ENCODE measurements around the gene MEIS3.
"Not testable (repeated sequence)": the region's sequence is repeated elsewhere in the genome, so short reads cannot be mapped to it uniquely, and the experiment has no call there.

MEIS3 gene

GRCh38 chr19:47386582-47386981, 32.7 kb downstream of the MEIS3 start:
- DNase-seq (ENCODE audit: low read depth, low spot score), result not testable (repeated sequence)

- DNase-seq (ENCODE audit: low read depth, low spot score), result not testable (repeated sequence)
Observed at GRCh38 chr19:47384533-47384932, 34.8 kb downstream of the MEIS3 start.

DNA sequence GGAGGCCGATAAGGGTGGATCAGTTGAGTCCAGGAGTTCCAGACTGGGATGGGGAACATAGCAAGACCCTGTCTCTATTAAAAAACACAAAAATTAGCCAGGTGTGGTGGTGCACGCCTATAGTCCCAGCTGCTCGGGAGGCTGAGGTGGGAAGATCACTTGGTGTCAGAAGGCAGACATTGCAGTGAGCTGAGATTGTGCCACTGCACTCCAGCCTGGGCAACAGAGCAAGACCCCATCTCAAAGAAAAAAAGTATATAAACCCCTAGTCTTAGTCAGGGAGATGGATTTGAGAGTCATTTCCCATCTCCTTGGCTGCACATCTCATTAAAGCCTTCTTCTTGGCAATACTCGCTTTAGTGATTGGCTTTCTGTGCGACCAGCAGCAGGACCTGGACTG, 35.4 kb downstream of the MEIS3 start:
- DNase-seq (ENCODE audit: low read depth, low spot score), result not testable (repeated sequence)

GRCh38 chr19:47381653-47382279, 37.6 kb downstream of the MEIS3 start:
- DNase-seq (ENCODE audit: low read depth, low spot score), result no peak

- DNase-seq (ENCODE audit: low read depth, low spot score), result no peak
Observed at GRCh38 chr19:47381121-47381520, 38.2 kb downstream of the MEIS3 start.

DNA sequence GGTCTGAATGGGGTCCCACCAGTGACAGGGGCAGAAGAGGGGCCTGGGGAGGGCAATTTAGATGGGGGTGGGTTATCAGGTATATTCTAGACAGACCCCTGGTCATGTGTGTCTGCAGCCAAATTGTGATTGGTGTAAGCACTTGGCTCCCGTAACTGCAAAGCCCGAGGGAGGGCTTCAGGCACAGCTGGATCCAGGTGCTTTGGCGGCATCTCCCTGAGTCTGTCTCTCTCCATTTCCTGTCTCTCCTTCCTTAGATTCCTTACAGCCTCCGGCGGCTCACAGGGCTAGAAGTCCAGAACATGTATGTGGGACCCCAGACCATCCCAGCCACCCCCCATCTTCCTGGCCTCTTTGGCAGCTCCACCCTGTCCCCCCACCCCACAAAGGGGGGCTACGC, 38.8 kb downstream of the MEIS3 start:
- DNase-seq (ENCODE audit: low read depth, low spot score), result no peak

DNA sequence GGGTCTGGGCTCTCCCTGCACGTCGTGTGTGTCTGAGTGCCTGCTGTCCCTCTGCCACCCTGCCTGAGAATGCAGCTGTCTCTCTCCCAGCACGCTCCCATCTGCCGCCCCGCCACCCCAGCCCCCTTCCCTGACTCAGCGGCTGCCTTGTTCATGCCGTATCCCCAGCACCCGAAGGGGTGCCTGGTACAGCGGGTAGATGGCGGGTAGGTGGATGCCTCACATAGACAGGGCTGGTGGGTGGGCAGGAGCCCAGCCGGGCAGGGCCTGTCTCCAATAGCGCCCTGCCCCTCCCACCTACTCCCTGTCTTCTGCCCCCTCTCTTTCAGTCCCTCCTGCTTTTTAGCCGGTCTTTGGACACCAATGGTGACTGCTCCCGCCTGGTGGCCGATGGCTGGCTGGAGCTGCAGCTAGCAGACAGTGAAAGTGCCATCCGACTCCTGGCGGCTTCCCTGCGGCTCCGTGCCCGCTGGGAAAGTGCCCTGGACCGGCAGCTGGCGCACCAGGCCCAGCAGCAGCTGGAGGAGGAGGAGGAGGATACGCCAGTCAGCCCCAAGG, 39.9 kb downstream of the MEIS3 start:
- DNase-seq (ENCODE audit: low read depth, low spot score), result no peak

DNA sequence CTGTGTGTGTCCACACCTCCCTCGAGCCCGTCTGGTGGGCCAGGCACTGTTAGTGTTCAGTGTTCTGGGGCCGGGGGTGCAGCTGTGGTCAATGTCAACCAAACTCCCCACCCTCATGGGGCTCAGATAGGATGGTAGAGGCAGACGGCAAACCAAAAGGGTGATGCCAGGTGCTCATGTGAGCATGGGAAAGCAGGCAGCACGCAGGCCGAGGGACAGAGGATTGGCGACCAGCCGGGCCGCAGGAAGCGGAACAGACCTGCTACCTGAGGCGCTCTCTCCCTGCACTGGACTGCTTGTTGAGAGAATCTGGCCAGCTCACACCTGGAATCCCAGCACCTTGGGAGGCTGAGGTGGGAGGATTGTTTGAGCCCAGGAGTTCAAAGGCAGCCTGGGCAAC, 41.1 kb downstream of the MEIS3 start:
- no peak for DNase-seq (ENCODE audit: low read depth, low spot score)

DNA sequence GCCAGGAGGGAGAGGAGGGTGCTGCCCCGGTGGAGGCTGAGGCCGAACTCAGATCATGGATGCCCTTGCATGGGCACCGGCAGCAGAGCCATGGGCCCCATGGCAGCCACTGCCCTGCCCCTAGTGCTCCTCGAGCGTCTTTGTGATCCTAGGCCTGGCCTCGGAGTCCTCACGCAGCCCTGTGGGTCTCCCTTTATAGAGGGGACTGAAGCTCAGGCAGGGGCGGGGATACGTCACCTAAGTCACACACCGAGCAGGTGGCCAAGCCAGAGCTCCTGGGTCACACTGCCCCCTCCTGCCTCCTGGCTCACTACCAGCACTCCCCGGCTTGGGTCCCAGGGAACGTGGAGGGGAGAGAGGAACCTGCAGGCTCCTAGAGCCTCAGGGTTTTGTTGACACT, 41.5 kb downstream of the MEIS3 start:
- no peak for DNase-seq (ENCODE audit: low read depth, low spot score)

- no peak for DNase-seq (ENCODE audit: low read depth, low spot score)
Observed at GRCh38 chr19:47377208-47377701, 42.1 kb downstream of the MEIS3 start.

DNA sequence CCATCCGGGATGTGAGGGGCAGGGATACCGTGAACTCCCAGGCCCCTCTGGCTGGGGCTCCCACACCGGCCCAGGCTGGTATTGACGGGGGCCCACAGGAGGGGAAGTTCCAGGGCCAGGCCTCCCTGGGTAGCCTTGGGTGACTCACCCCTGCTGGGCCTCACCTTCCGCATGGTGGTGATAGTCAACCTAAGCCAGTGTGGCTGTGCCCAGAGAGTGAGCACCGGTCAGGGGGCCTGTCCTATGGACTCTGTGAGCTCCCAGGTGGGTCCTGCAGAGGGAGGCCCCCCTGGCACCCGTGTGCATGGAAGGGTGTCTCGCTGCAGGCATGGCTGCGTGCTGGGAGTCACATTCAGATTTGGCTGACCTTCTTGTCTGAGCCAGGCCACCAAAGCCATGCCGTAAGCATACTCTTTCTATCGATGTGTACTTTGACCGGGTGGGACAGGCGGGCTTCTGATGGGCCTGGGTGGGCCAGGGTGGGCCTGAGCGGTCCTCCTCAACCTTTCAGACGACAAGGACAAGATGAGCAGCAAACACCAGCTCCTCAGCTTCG, 42.7 kb downstream of the MEIS3 start:
- DNase-seq (ENCODE audit: low read depth, low spot score), result no peak

GRCh38 chr19:47375694-47376588, 43.4 kb downstream of the MEIS3 start:
- DNase-seq (ENCODE audit: low read depth, low spot score), result no peak

GRCh38 chr19:47374876-47375693, 44.2 kb downstream of the MEIS3 start:
- no peak for DNase-seq (ENCODE audit: low read depth, low spot score)

DNA sequence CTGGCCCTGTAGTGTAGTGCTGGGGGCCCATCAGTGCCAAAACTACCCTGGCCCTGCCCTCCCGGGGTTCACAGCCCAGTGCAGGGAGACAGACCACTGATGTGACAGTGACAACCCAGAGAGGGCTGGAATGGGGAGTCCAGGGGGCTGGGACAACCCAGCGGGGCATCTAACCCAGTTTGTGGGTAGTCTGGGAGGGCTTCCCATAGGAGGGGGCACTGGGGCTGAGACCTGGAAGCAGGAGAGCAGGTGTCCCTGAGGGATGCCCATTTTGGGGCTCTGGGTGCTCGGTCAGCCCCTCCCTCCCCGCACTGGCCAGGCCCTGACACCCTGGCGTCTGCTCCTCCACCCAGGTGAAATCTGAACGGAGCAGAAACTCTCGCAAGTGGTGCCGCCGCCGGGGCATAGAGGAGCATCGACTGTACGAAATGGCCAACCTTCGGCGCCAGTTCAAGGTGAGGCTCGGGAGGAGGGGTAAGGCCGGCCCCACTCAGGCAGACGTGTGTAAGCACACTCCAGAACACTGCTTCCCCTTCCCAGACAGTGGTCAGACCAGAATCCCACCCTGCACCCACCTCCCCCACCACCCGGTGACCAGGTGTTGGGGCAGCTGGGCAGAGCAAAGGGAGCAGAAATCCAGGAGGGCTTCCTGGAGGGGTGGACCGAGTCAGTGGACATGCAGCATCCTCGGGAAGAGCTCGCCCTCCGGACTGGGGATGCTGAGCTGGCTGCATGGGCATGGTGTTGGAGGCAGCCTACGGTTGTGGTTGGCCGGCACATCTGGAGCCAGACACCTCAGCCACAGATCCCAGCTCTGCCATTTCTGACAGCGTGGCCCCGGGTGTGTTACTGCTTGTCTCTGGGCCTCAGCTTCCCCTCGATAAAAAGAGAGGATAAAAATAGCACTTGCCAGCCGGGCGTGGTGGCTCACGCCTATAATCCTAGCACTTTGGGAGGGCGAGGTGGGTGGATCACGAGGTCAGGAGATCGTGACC, 45.8 kb downstream of the MEIS3 start:
- no peak for DNase-seq (ENCODE audit: low read depth, low spot score)

DNA sequence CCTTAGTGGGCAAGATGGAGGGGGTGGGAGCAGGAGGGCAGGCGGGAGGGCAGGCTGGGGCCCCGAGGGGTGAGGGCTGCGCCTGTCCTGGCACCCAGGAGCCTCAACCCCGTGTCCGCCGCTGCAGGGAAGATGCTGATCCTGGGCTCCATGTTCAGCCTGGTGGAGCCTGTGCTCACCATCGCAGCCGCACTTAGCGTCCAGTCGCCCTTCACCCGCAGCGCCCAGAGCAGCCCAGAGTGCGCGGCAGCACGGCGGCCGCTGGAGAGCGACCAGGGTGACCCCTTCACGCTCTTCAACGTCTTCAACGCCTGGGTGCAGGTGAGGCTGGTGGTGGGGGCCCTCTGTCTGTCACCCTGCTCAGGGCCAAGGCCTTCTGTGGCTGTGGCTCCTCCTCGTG, 46.7 kb downstream of the MEIS3 start:
- no peak for DNase-seq (ENCODE audit: low read depth, low spot score)

- DNase-seq (ENCODE audit: low read depth, low spot score), result no peak
Observed at GRCh38 chr19:47371261-47371660, 48.1 kb downstream of the MEIS3 start.

DNA sequence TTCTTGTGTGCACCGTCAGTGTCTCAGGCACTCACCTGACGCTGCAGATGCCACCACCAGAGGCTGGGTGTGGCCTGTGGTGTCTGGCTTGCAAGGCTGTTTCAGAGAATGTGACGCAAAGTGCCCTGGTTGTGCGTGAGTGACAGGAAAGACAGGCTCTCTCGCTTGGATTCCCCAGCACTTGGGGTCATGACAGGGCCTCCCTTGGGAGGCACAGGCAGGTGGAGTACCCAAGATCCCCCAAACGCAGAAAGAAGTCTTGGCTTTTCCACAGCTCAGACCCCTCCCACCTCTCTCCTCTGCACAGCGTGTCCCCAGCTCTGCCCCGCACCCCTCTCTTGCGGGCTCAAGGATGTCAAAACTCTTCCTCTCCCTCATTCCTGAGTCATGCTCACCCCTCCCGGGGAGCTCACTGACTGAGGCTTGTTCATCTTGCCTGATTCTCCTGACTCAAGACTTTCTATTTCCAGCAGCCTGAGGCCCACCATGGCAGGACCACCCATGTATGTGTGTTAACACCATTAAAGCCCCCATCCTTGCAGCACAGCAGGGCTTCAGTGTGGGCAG, 49.2 kb downstream of the MEIS3 start:
- peak; percentile 86 for DNase-seq (ENCODE audit: low read depth, low spot score)

- DNase-seq (ENCODE audit: low read depth, low spot score), result not testable (repeated sequence)
Observed at GRCh38 chr19:47365455-47365854, 53.9 kb downstream of the MEIS3 start.

- no peak for DNase-seq (ENCODE audit: low read depth, low spot score)
Observed at GRCh38 chr19:47363758-47364531, 55.4 kb downstream of the MEIS3 start.

Measured in smooth muscle cell of the brain vasculature (primary cell).